ENCODE data around the gene TCP10L.

The TCP10L gene

GRCh38 chr21:32525282-32525681 lies 60.0 kb downstream of the TCP10L start:
- no peak for TF ChIP-seq CTCF (IDR thresholded peaks at IDR 0.05; ENCODE audit: low read depth, low read length, missing control alignments)
- no peak for DNase-seq (ENCODE audit: extremely low read depth, low read depth)
- no peak overlapping the region for H3K4me3 ChIP-seq (replicated peaks; ENCODE audit: low read depth, low read length)

GRCh38 chr21:32523988-32524719 lies 61.2 kb downstream of the TCP10L start:
- H3K4me3 ChIP-seq (replicated peaks; ENCODE audit: low read depth, low read length): no peak overlapping the region
- DNase-seq (ENCODE audit: extremely low read depth, low read depth): peak; percentile 44
- no peak for TF ChIP-seq CTCF (IDR thresholded peaks at IDR 0.05; ENCODE audit: low read depth, low read length, missing control alignments)
